ENCODE data around the gene MYO9B. TPM values are rescaled to one million over a fixed set of nuclear protein-coding genes. Genes with fewer than 3 reads are reported as not detected.
"Not testable (repeated sequence)": the region's sequence is repeated elsewhere in the genome, so short reads cannot be mapped to it uniquely, and the experiment has no call there.

MYO9B gene
- total RNA-seq, 1 experiment from 2014 or later, result 74.6 TPM

GRCh38 chr19:17162131-17162530, 86.6 kb downstream of the MYO9B start:
- BruUV-seq (replicated peaks); H3K27me3 ChIP-seq (ENCODE audit: insufficient read depth, low read length); H3K79me2 ChIP-seq (ENCODE audit: insufficient read depth, low read length); H3K4me2 ChIP-seq (ENCODE audit: low read length); DNase-seq (ENCODE audit: low read depth, low spot score); H3K9me3 ChIP-seq (ENCODE audit: control insufficient read depth in 1 of 2, insufficient read depth in 1 of 2, low read depth in 1 of 2, low read length in 2 of 2); intact Hi-C loops (cut with micrococcal nuclease); H4K20me1 ChIP-seq (ENCODE audit: insufficient read depth); CTCF ChIA-PET; H3K4me3 ChIP-seq (replicated peaks in 1 of 2; ENCODE audit: low read depth in 1 of 2, low read length in 2 of 2); ATAC-seq; H3K4me1 ChIP-seq (ENCODE audit: control insufficient read depth in 1 of 2, insufficient read depth in 2 of 2, low read length in 2 of 2); POLR2A ChIA-PET; H3K9me2 ChIP-seq (ENCODE audit: insufficient read depth); H3K9ac ChIP-seq (ENCODE audit: low read length); RAD21 ChIA-PET (ENCODE audit: low non-redundant PET in 1 of 2, low total read pairs in 2 of 2, uncharacterized antibody in 2 of 2, unreplicated experiment in 2 of 2); H2AFZ ChIP-seq (ENCODE audit: low read depth, low read length, poor library complexity, severe bottlenecking); H3K27ac ChIP-seq (ENCODE audit: low read depth, low read length): not testable (repeated sequence)
- peaks cover 26 to 35% of the 10 kb centered on the region in 2 experiments for H3K36me3 ChIP-seq (ENCODE audit: control insufficient read depth in 1 of 2, insufficient read depth in 2 of 2, low read length in 2 of 2)

- H3K4me3 ChIP-seq (replicated peaks in 1 of 2; ENCODE audit: low read depth in 1 of 2, low read length in 2 of 2), result no peak overlapping the region
- H3K9ac ChIP-seq (ENCODE audit: low read length), result no peak overlapping the region
- H3K4me2 ChIP-seq (ENCODE audit: low read length), result no peak overlapping the region
- H3K27me3 ChIP-seq (ENCODE audit: insufficient read depth, low read length), result no peaks in the 10 kb centered on the region
- TF ChIP-seq SRF (IDR thresholded peaks at IDR 0.05; ENCODE audit: low read depth), result no peak
- no peak for TF ChIP-seq TCF7L2 (IDR thresholded peaks at IDR 0.05; ENCODE audit: borderline replicate concordance, extremely low read depth, insufficient read depth, insufficient read length)
- no peak for TF ChIP-seq RAD21 (IDR thresholded peaks at IDR 0.05; ENCODE audit: low read depth)
- TF ChIP-seq YY1 (IDR thresholded peaks at IDR 0.05; ENCODE audit: extremely low read depth, insufficient replicate concordance, low read depth, low read length), result no peak
- no peak for TF ChIP-seq POLR2A (IDR thresholded peaks at IDR 0.05; ENCODE audit: borderline replicate concordance, extremely low read depth, insufficient read depth, insufficient read length)
- no peak for TF ChIP-seq FOSL1 (IDR thresholded peaks at IDR 0.05; ENCODE audit: low read depth)
- no peak for TF ChIP-seq POLR2AphosphoS5 (IDR thresholded peaks at IDR 0.05; ENCODE audit: low read depth, low read length)
- TF ChIP-seq ATF3 (IDR thresholded peaks at IDR 0.05), result no peak
- no peak for TF ChIP-seq ZFX (IDR thresholded peaks at IDR 0.05)
- TF ChIP-seq, protein P1, sequence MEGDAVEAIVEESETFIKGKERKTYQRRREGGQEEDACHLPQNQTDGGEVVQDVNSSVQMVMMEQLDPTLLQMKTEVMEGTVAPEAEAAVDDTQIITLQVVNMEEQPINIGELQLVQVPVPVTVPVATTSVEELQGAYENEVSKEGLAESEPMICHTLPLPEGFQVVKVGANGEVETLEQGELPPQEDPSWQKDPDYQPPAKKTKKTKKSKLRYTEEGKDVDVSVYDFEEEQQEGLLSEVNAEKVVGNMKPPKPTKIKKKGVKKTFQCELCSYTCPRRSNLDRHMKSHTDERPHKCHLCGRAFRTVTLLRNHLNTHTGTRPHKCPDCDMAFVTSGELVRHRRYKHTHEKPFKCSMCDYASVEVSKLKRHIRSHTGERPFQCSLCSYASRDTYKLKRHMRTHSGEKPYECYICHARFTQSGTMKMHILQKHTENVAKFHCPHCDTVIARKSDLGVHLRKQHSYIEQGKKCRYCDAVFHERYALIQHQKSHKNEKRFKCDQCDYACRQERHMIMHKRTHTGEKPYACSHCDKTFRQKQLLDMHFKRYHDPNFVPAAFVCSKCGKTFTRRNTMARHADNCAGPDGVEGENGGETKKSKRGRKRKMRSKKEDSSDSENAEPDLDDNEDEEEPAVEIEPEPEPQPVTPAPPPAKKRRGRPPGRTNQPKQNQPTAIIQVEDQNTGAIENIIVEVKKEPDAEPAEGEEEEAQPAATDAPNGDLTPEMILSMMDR (IDR thresholded peaks at IDR 0.05 in 2 of 3, conservative IDR thresholded peaks at IDR 0.05 in 1 of 3; ENCODE audit: borderline replicate concordance in 1 of 3, insufficient read depth in 1 of 3, low read depth in 2 of 3, low read length in 2 of 3), result no peak
- TF ChIP-seq, protein P2, sequence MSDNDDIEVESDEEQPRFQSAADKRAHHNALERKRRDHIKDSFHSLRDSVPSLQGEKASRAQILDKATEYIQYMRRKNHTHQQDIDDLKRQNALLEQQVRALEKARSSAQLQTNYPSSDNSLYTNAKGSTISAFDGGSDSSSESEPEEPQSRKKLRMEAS (IDR thresholded peaks at IDR 0.05), result no peak
- no peak for TF ChIP-seq EZH2phosphoT487 (IDR thresholded peaks at IDR 0.05; ENCODE audit: borderline replicate concordance)
- no peak for TF ChIP-seq SP1 (IDR thresholded peaks at IDR 0.05; ENCODE audit: low read depth)
- TF ChIP-seq EZH2 (IDR thresholded peaks at IDR 0.05), result no peak
- TF ChIP-seq, protein P3, sequence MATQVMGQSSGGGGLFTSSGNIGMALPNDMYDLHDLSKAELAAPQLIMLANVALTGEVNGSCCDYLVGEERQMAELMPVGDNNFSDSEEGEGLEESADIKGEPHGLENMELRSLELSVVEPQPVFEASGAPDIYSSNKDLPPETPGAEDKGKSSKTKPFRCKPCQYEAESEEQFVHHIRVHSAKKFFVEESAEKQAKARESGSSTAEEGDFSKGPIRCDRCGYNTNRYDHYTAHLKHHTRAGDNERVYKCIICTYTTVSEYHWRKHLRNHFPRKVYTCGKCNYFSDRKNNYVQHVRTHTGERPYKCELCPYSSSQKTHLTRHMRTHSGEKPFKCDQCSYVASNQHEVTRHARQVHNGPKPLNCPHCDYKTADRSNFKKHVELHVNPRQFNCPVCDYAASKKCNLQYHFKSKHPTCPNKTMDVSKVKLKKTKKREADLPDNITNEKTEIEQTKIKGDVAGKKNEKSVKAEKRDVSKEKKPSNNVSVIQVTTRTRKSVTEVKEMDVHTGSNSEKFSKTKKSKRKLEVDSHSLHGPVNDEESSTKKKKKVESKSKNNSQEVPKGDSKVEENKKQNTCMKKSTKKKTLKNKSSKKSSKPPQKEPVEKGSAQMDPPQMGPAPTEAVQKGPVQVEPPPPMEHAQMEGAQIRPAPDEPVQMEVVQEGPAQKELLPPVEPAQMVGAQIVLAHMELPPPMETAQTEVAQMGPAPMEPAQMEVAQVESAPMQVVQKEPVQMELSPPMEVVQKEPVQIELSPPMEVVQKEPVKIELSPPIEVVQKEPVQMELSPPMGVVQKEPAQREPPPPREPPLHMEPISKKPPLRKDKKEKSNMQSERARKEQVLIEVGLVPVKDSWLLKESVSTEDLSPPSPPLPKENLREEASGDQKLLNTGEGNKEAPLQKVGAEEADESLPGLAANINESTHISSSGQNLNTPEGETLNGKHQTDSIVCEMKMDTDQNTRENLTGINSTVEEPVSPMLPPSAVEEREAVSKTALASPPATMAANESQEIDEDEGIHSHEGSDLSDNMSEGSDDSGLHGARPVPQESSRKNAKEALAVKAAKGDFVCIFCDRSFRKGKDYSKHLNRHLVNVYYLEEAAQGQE (IDR thresholded peaks at IDR 0.05; ENCODE audit: low read depth), result no peak
- TF ChIP-seq JUND (IDR thresholded peaks at IDR 0.05), result no peak
- no peak for TF ChIP-seq SIN3A (IDR thresholded peaks at IDR 0.05; ENCODE audit: low read depth)
- no peaks in the 10 kb centered on the region for H4K20me1 ChIP-seq (ENCODE audit: insufficient read depth)
- H3K4me1 ChIP-seq (ENCODE audit: control insufficient read depth in 1 of 2, insufficient read depth in 2 of 2, low read length in 2 of 2), result no peaks in the 10 kb centered on the region
- H3K9me3 ChIP-seq (ENCODE audit: control insufficient read depth in 1 of 2, insufficient read depth in 1 of 2, low read depth in 1 of 2, low read length in 2 of 2), result no peaks in the 10 kb centered on the region
- POLR2A ChIA-PET, result no interaction called here
- BruUV-seq (replicated peaks), result no TSS peak
- intact Hi-C loops (cut with micrococcal nuclease), result no loop called here
- no peaks in the 10 kb centered on the region for H3K79me2 ChIP-seq (ENCODE audit: insufficient read depth, low read length)
- no peaks in the 10 kb centered on the region for H3K9me2 ChIP-seq (ENCODE audit: insufficient read depth)
- H3K27ac ChIP-seq (ENCODE audit: low read depth, low read length), result no peak overlapping the region
- H3K36me3 ChIP-seq (ENCODE audit: control insufficient read depth in 1 of 2, insufficient read depth in 2 of 2, low read length in 2 of 2), result peaks cover 25 to 37% of the 10 kb centered on the region in 2 experiments
- H2AFZ ChIP-seq (ENCODE audit: low read depth, low read length, poor library complexity, severe bottlenecking), result no peak overlapping the region
- DNase-seq (ENCODE audit: low read depth, low spot score), result no peak
- CTCF ChIA-PET, result no interaction called here
- ATAC-seq, result no peak
- RAD21 ChIA-PET (ENCODE audit: low non-redundant PET in 1 of 2, low total read pairs in 2 of 2, uncharacterized antibody in 2 of 2, unreplicated experiment in 2 of 2), result no interaction called here
Measured at GRCh38 chr19:17162580-17162979, 87.0 kb downstream of the MYO9B start.

Measured in HCT116 (cell line).